CD14-positive monocyte (primary cell): ENCODE data around the gene MED12L. TPM values are rescaled to one million over a fixed set of nuclear protein-coding genes. Genes with fewer than 3 reads are reported as not detected.
A peak's percentile ranks its signal among the peaks of the same experiment; 100 is the strongest.

Experiments
- DNase-seq, 3 donors: peaks; one replicate each; pipeline ENCODE4 v3.0.0-alpha.2; 2011 to 2022
- H2AFZ ChIP-seq: 2 replicates; pipeline ENCODE4 v1.6.0; 2012; ENCODE audit warnings: mild to moderate bottlenecking, low read depth, low read length, inconsistent platforms; ENCODE audit not compliant: insufficient read depth, poor library complexity, severe bottlenecking
- H3K27ac ChIP-seq, 2 donors: 1 replicate in 1 of 2; 2 replicates in 1 of 2; pipeline ENCODE4 v1.5.1; 2012 to 2013; ENCODE audit warnings: low read length in 2 of 2, control low read depth in 1 of 2, inconsistent platforms in 1 of 2, low read depth in 1 of 2, mild to moderate bottlenecking in 1 of 2
- H3K27me3 ChIP-seq, 2 donors: one replicate each; pipeline versions ENCODE4 v1.6.0 to v1.6.1; 2011 to 2013; ENCODE audit warnings: low read length in 2 of 2; ENCODE audit not compliant: control insufficient read depth in 2 of 2, insufficient read depth in 2 of 2
- H3K36me3 ChIP-seq, 2 donors: replicated peaks in 1 of 2; 1 replicate in 1 of 2; 2 replicates in 1 of 2; pipeline versions ENCODE4 v1.5.1 to v1.6.1; 2012 to 2013; ENCODE audit warnings: low read length in 2 of 2, control low read depth in 1 of 2, inconsistent platforms in 1 of 2, mild to moderate bottlenecking in 1 of 2; ENCODE audit not compliant: insufficient read depth in 2 of 2, control insufficient read depth in 1 of 2
- H3K4me1 ChIP-seq, 2 donors: 1 replicate in 1 of 2; 2 replicates in 1 of 2; pipeline versions ENCODE4 v1.5.1 to v1.6.1; 2012 to 2013; ENCODE audit warnings: low read length in 2 of 2, control low read depth in 1 of 2, inconsistent platforms in 1 of 2, mild to moderate bottlenecking in 1 of 2, moderate library complexity in 1 of 2; ENCODE audit not compliant: insufficient read depth in 2 of 2, control insufficient read depth in 1 of 2
- H3K4me2 ChIP-seq: replicated peaks from 2 replicates; pipeline ENCODE3; 2012; ENCODE audit warnings: low read length, moderate library complexity, mild to moderate bottlenecking; ENCODE audit not compliant: poor library complexity, severe bottlenecking; ENCODE audit errors: extremely low read depth
- H3K4me3 ChIP-seq, 3 experiments: fragments of 200-600 bp in 1 of 3; sonication (generic) in 1 of 3; replicated peaks in 1 of 3; 1 replicate in 2 of 3; 2 replicates in 1 of 3; pipeline ENCODE4 v1.5.1; 2011 to 2013; ENCODE audit warnings: low read length in 3 of 3, mild to moderate bottlenecking in 3 of 3, control low read depth in 2 of 3, low read depth in 2 of 3, inconsistent platforms in 1 of 3, moderate library complexity in 1 of 3
- H3K79me2 ChIP-seq: 2 replicates; pipeline ENCODE4 v1.6.0; 2012; ENCODE audit warnings: mild to moderate bottlenecking, control low read depth, inconsistent platforms, low read length, moderate library complexity; ENCODE audit not compliant: insufficient read depth
- H3K9ac ChIP-seq: 2 replicates; pipeline ENCODE4 v1.6.0; 2017; ENCODE audit warnings: low read length, mild to moderate bottlenecking; ENCODE audit not compliant: insufficient read depth, poor library complexity, severe bottlenecking
- H3K9me3 ChIP-seq, 2 donors: replicated peaks in 1 of 2; 1 replicate in 1 of 2; 2 replicates in 1 of 2; pipeline versions ENCODE4 v1.5.1 to v1.6.1; 2012 to 2013; ENCODE audit warnings: low read length in 2 of 2, control low read depth in 1 of 2; ENCODE audit not compliant: control insufficient read depth in 1 of 2, insufficient read depth in 1 of 2
- H4K20me1 ChIP-seq: 2 replicates; pipeline ENCODE4 v1.6.0; 2012; ENCODE audit warnings: mild to moderate bottlenecking, low read length, control low read depth, moderate library complexity; ENCODE audit not compliant: insufficient read depth
- H3K27ac Mint-ChIP-seq, 7 donors: one replicate each; pipeline ENCODE4 v1.8.0; 2020; ENCODE audit warnings: mild to moderate bottlenecking in 7 of 7, mixed read lengths in 7 of 7, moderate library complexity in 6 of 7, inconsistent platforms in 2 of 7
- H3K27me3 Mint-ChIP-seq, 3 donors: one replicate each; pipeline ENCODE4 v1.8.0; 2021 to 2022; ENCODE audit warnings: low read depth in 3 of 3, mild to moderate bottlenecking in 3 of 3, mixed read lengths in 3 of 3, moderate library complexity in 3 of 3, inconsistent platforms in 1 of 3
- H3K36me3 Mint-ChIP-seq, 2 donors: one replicate each; pipeline ENCODE4 v1.8.0; 2020; ENCODE audit warnings: mixed read lengths in 2 of 2, inconsistent platforms in 1 of 2, mild to moderate bottlenecking in 1 of 2
- H3K4me1 Mint-ChIP-seq: one replicate; pipeline ENCODE4 v1.8.0; 2020; ENCODE audit warnings: mild to moderate bottlenecking, mixed read lengths
- H3K4me3 Mint-ChIP-seq, 2 donors: one replicate each; pipeline ENCODE4 v1.8.0; 2020; ENCODE audit warnings: mild to moderate bottlenecking in 2 of 2, mixed read lengths in 2 of 2, moderate library complexity in 1 of 2
- H3K9me3 Mint-ChIP-seq, 7 donors: one replicate each; pipeline ENCODE4 v1.8.0; 2020 to 2022; ENCODE audit warnings: mixed read lengths in 7 of 7, mild to moderate bottlenecking in 6 of 7, moderate library complexity in 6 of 7, inconsistent platforms in 2 of 7
- CTCF ChIP-seq: fragments of 200-600 bp; IDR thresholded peaks from one replicate; pipeline ENCODE4 v1.8.0; 2022; ENCODE audit warnings: antibody characterized with exemption, mild to moderate bottlenecking
- WGBS: methylation state at CpG from one replicate; pipeline ENCODE4 v1.1.5; 2013; ENCODE audit warnings: missing lambda C conversion rate; ENCODE audit not compliant: insufficient coverage; 5-methylcytosine and 5-hydroxymethylcytosine counted together
- intact Hi-C, 2 donors: fragments of 100-400 bp; cut with micrococcal nuclease; formaldehyde crosslinking; loops; one replicate each; pipeline versions ENCODE4 v1.15.0 to v1.15.1; 2023
- polyA plus RNA-seq, 3 donors: library from polyadenylated mRNA; depleted of rRNA in 1 of 3; unstranded in 2 of 3; stranded (reverse) in 1 of 3; fragments of 300-500 nt in 2 of 3; fragments of >200 nt in 1 of 3; fragmentation: Illumina TruSeq in 2 of 3; gene quantifications; 1 replicate in 2 of 3; 2 replicates in 1 of 3; pipeline ENCODE4 v1.2.3, GENCODE V29; 2012 to 2021

Gene MED12L
- polyA plus RNA-seq, 3 donors = 0.12 to 0.29 TPM; not detected in 1

- no peak for DNase-seq
- H3K4me3 Mint-ChIP-seq = no peak overlapping the region
- H2AFZ ChIP-seq = no peak overlapping the region
- no peaks in the 10 kb centered on the region for H3K36me3 ChIP-seq
- no peak overlapping the region for H3K4me2 ChIP-seq
- peak overlapping the region in 1 of 7 donors; percentile 5 for H3K27ac Mint-ChIP-seq
- H3K4me1 Mint-ChIP-seq = peaks cover 20% of the 10 kb centered on the region
- no peak overlapping the region for H3K27ac ChIP-seq
- no peak overlapping the region for H3K9ac ChIP-seq
- TF ChIP-seq CTCF = no peak
- H3K27me3 ChIP-seq = no peaks in the 10 kb centered on the region
- H3K36me3 Mint-ChIP-seq = no peaks in the 10 kb centered on the region
- H3K4me3 ChIP-seq = no peak overlapping the region
- 57% methylated on average over 6 of the region's 8 CpGs for WGBS
- intact Hi-C loops = no loop called here
- H3K79me2 ChIP-seq = no peaks in the 10 kb centered on the region
- H3K9me3 ChIP-seq = no peaks in the 10 kb centered on the region
- no peaks in the 10 kb centered on the region for H4K20me1 ChIP-seq
- H3K9me3 Mint-ChIP-seq = no peaks in the 10 kb centered on the region
- H3K4me1 ChIP-seq = peaks cover 2 to 15% of the 10 kb centered on the region in 2 donors
- H3K27me3 Mint-ChIP-seq = peaks cover 2 to 6% (median 2%) of the 10 kb centered on the region in 3 donors
Measured at GRCh38 chr3:151130428-151130827, 45.0 kb downstream of the MED12L start.

GRCh38 chr3:151133175-151133574, 47.7 kb downstream of the MED12L start:
- no peak overlapping the region for H3K27ac Mint-ChIP-seq
- Histone ChIP-seq H3K9me3 (no peaks in the 10 kb centered on the region), H3K4me3 (no peak overlapping the region), H3K79me2 (no peaks in the 10 kb centered on the region), H3K4me2 (no peak overlapping the region), H3K27me3 (no peaks in the 10 kb centered on the region), H4K20me1 (no peaks in the 10 kb centered on the region), H2AFZ (no peak overlapping the region), H3K27ac (no peak overlapping the region), H3K4me1 (peaks cover 2 to 15% of the 10 kb centered on the region in 2 donors), H3K9ac (no peak overlapping the region), H3K36me3 (no peaks in the 10 kb centered on the region)
- H3K27me3 Mint-ChIP-seq = peaks cover 2 to 6% (median 2%) of the 10 kb centered on the region in 3 donors
- H3K4me1 Mint-ChIP-seq = peaks cover 23% of the 10 kb centered on the region
- no peak for DNase-seq
- peak overlapping the region in 1 of 2 donors; percentile 27 for H3K4me3 Mint-ChIP-seq
- no peaks in the 10 kb centered on the region for H3K36me3 Mint-ChIP-seq
- H3K9me3 Mint-ChIP-seq = peaks cover 0 to 5% (median 0%) of the 10 kb centered on the region in 7 donors
- intact Hi-C loops = no loop called here
- no peak for TF ChIP-seq CTCF
- WGBS = no CpG with 5 or more reads among the region's 3 CpGs
